DMS 273 treated with DMSO at 0.1 percent for 48 hours (cell line): ENCODE results near the gene IGFBP3.

ENCODE experiments used
- DNase-seq: peaks from one replicate; lab custom pipeline; 2025; lab: John Stamatoyannopoulos, UW

IGFBP3 gene

GRCh38 chr7:45922810-45923209 lies 1.7 kb upstream of the IGFBP3 start:
- DNase-seq: no peak

DNA sequence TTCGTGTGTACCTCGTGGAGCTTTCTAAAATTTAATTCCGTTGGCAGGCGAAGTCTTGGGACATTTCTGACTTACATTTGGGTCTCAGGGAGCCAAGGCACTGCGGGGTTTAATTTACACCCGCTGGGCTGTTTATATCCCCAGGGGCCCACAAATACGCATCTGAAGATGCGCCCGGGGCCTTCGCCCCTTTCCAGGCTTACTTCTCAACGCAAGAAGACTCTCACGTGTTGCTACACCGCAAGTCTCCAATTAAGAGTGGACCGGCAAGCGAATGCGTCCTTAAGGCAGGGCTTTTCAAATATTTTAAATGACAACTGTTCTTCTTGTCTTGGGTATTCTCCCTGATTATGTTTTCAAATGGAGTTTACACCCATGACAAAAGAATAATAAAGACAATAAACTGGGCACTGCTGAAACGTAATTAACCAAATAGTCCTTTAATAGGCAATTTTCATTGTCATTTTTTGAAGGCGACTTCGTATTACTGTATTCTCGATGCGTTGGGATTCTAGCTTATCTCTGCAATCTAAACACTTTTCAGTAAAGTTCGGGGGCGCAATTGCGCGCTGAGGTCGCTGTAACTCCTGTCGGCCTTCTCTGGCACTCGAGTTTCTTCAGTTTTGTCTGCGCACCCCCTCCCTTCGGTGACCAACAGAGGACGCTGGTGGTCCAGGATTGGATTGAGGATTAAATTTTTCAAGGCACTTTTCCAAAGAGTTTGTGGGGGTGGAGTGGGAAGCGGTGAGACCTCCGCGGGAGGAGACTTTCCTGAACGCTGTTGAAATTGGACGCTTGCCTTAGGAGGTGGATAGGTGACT lies 837 bp upstream of the IGFBP3 start:
- DNase-seq: peak; percentile 30

DNA sequence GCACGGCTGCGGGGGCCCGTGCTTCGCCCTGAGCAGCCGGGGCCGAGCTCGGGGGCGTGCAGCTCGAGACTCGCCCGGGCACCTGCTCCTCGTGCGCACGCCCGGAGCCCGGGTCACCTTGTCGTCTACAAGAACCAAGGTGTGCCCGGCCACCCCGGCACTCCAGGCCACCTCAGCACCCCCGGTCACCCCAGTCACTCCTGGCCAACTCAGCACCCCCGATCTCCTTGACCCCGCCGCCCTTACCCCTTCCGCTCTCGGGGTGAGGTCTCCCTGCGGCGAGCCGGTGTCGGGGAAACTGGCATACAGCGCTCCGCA lies 268 bp upstream of the IGFBP3 start:
- DNase-seq: no peak

GRCh38 chr7:45919993-45920459 lies 1.0 kb downstream of the IGFBP3 start:
- no peak for DNase-seq

- no peak for DNase-seq
Observed at GRCh38 chr7:45919231-45919784, 1.8 kb downstream of the IGFBP3 start.

DNA sequence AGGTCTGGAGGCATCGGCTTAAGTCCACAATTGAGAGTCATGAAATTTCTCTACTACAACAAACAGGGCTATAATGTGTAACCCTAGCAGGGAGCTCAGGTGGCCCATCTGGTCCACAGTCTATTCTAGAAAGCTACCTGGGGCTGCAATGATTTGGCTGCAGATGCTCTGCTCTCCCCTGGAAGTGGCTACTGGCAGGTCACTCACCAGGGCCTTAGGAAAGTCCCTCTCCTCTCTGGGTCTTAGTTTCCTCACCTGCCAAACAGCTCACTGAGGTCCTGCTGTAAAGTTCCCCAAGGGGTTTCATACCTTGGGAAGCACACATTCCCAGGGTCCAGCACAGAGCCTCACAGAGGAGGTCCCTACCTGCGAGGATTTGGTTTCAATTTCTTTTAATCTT lies 2.5 kb downstream of the IGFBP3 start:
- no peak for DNase-seq

- DNase-seq: peak; percentile 22
Observed at GRCh38 chr7:45917658-45918057, 3.4 kb downstream of the IGFBP3 start.

DNA sequence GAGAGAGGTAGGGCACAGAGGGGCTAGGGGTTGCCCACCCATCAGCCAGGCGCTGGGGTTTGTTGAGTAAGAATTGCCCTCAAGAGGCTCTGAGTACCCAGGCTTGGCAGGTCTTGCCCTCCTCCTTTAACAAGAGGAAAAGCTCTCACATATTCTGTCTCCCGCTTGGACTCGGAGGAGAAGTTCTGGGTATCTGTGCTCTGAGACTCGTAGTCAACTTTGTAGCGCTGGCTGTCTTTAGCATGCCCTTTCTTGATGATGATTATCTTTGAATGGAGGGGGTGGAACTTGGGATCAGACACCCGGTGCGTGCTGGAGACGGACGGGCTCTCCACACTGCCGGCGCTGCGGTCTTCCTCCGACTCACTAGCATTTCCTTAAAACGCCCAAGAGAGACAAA lies 4.0 kb downstream of the IGFBP3 start:
- no peak for DNase-seq

DNA sequence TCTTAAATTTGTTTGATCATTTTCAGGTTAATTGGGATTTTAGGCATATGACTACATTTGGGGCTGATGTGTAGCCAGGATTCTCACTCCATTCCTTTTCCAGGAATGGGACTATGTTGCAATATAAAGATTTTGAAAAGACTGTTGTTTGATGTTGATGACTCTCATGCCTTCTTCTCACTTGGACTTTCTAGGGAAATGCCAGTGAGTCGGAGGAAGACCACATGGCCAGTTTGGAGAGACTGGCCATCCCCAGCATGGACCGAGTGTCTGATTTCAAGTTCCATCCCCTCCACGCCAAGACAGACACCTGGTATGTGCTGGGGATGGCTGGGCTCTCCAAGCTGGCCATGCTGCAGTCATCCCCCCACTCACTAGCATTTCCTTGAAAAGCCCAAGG lies 5.5 kb downstream of the IGFBP3 start:
- no peak for DNase-seq

- DNase-seq: no peak
Observed at GRCh38 chr7:45914911-45915310, 6.2 kb downstream of the IGFBP3 start.

- no peak for DNase-seq
Observed at GRCh38 chr7:45912972-45913371, 8.1 kb downstream of the IGFBP3 start.

GRCh38 chr7:45911311-45911710 lies 9.8 kb downstream of the IGFBP3 start:
- no peak for DNase-seq

GRCh38 chr7:45910855-45911254 lies 10.2 kb downstream of the IGFBP3 start:
- no peak for DNase-seq

DNA sequence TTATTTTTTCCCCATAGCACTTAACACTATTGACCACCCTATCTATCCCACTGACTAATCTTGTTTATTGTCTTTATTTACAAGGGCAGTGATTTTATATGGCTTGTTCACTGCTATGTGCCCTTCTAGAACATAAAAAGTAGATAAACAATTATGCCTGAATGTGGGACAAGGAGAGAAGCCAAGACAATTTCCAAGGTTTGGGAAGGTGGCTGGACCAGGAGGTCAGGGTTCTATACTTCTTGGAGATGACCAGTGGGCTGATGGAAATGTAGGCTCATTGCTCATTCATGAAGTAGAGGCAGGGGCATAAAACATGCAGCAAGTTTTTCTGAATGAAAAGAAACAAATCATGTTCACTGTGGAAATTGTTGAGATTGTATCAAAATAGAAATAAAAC lies 11.5 kb downstream of the IGFBP3 start:
- no peak for DNase-seq

DNA sequence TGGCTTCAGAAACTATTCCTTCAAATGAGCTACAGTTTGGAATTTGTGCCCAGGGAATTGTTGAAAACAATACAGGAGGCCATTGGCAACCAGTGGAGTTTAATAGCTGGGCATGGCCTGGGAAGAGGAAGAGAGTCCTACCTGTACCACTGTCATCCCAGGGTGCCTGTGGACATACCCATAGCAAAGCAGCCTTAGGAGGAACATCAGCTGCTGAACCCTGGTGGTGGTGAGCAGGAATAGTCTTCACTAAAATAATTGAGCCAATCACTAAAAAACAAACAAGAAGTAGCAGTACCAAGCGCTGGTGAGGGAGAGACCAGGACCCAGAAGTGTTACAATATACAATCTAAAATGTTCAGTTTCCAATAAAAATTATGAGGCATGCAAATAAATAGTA lies 18.3 kb downstream of the IGFBP3 start:
- no peak for DNase-seq

DNA sequence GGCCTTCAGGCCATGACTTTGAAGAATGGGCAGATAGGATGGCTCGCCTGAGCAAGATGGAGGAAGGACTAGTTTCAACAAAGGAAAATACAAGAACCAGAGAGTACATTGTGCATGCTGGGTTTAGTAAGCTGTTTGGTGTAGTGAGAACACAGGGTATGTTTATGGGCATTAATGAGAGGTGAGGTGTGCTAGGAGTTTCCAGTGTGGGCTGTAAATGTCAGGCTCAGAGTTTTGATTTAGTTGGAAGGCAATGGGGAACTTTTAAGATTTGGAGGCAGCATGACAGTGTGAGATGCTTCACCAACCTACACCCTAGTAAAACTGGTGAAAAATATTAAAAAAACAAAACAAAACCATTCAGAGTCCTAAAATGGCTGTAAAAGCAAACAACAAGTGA lies 19.5 kb downstream of the IGFBP3 start:
- no peak for DNase-seq

GRCh38 chr7:45898222-45898621 lies 22.9 kb downstream of the IGFBP3 start:
- no peak for DNase-seq

DNA sequence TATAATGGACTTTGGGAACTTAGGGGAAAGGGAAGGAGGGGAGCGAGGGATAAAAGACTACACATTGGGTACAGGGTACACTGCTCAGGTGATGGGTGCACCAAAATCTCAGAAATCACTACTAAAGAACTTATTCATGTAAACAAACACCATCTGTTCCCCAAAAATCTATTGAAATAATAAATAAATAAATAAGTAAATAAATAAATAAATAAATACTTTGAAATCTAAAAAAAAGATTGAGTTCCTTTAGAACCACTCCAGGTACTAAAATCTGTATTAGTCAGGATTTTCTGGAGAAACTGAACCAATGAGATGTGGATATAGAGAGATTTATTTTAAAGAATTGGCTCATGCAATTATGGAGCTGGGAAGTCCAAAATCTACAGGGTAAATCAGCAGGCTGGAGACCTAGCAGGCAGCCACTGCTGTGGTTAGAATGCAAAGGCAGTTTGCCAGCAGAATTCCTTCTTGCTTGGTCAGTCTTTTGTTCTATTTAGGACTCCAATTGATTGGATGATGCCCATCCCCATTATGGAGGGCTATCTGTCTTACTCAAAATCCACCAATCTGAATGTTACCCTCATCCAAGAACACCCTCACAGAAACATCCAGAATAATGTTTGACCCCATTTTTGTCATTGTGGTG lies 23.9 kb downstream of the IGFBP3 start:
- DNase-seq: no peak

- no peak for DNase-seq
Observed at GRCh38 chr7:45894665-45895062, 26.4 kb downstream of the IGFBP3 start.

DNA sequence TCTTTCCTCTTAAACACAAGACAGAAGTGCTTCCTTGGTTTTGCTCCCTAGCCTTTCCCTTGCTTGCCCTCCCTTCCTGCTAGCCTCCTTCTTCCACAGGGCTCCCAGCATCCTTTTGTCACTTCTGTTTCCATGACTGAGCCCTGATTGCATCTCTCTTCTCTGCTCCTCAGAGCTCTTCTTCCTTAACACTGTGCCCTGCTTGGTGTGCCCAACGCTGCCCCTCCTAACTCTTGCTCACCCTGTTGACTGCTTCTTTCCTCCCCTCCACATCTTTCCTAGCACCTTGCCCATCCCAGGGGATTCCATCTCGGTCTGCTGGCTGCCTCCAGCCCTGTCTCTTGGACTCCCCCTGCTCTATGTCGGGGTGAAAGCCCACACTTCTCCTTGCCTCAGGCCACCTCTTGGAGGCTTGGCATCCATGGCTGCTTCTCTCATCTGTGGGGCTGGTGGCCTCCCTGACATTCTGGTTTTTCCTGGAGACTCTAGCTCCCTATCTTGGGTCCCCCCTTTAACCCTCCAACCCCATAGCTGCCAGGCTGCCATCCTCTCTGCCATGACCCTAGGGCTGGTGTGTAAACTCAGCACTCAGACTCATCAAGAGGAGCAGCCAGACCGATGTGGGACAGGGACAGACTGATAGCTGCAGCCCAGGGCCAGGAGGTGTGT lies 26.9 kb downstream of the IGFBP3 start:
- no peak for DNase-seq

DNA sequence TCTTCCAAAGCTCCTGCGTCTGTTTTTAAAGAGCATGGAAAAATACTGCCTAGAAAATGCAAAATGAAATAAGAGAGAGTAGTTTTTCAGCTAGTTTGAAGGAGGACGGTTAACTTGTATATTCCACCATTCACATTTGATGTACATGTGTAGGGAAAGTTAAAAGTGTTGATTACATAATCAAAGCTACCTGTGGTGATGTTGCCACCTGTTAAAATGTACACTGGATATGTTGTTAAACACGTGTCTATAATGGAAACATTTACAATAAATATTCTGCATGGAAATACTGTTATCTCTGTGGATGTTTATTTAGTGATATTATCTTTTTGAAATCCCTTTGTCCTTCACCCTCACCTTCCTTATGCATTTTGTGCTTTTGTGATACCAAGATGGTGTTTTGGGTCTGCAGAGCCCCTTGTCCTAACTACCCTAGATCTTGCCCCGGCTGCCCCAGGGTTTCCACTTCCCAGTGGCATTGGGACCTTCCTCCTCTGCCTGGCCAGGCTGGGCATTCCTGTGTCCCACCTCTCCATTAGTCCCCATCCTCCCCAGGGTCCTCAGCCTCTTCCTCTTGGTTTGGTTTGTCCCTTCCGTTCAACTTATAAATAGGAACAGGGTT lies 27.6 kb downstream of the IGFBP3 start:
- no peak for DNase-seq

GRCh38 chr7:45892407-45893035 lies 28.6 kb downstream of the IGFBP3 start:
- DNase-seq: no peak
